HCT116 (cell line): Measurements from ENCODE around the gene KRT6C. TPM values are rescaled to one million over a fixed set of nuclear protein-coding genes. Genes with fewer than 3 reads are reported as not detected.

Experiments used
- ATAC-seq: fragments of 200-7000 bp; cut with Tn5 transposase; 2 replicates; pipeline ENCODE4 v1.9.1; 2020; ENCODE audit warnings: mild to moderate bottlenecking, moderate library complexity
- Bru-seq: library from RNA; stranded (reverse); fragments of 400-500 nt; gene quantifications from one replicate; lab custom pipeline; 2021; lab: Mats Ljungman, UMichigan
- BruChase-seq, 2 experiments: library from RNA; stranded (reverse); fragments of 400-500 nt; gene quantifications; one replicate each; lab custom pipeline; 2021; lab: Mats Ljungman, UMichigan
- BruUV-seq: library from RNA; stranded (reverse); fragments of 400-500 nt; replicated peaks from 2 replicates; lab custom pipeline; 2021; lab: Mats Ljungman, UMichigan
- CTCF ChIA-PET: fragments of 300-600 bp; sonication (Branson Sonifier 250); formaldehyde crosslinking; loops from one replicate; lab custom pipeline; 2021; ENCODE audit warnings: antibody characterized with exemption; lab: Charles Lee
- POLR2A ChIA-PET: fragments of 300-600, 350-600 bp; sonication (Branson Sonifier 250); formaldehyde crosslinking; loops from one replicate; lab custom pipeline; 2021; ENCODE audit warnings: antibody characterized with exemption; lab: Charles Lee
- RAD21 ChIA-PET, 2 experiments: fragments of 300-600 bp; sonication (Branson Sonifier 250); formaldehyde crosslinking; loops; one replicate each; lab custom pipeline; 2023; ENCODE audit warnings: low total read pairs in 2 of 2; ENCODE audit not compliant: uncharacterized antibody in 2 of 2, unreplicated experiment in 2 of 2, low non-redundant PET in 1 of 2; lab: Charles Lee
- DNase-seq: peaks from one replicate; pipeline ENCODE4 v3.0.0-alpha.2; 2010; ENCODE audit warnings: low read depth, low spot score
- H2AFZ ChIP-seq: fragments of 200-600 bp; shearing (Covaris generic), sonication (generic); 2 replicates; pipeline ENCODE4 v1.6.1; 2017; ENCODE audit warnings: low read depth, mixed run types, mixed read lengths, antibody characterized with exemption, low read length; ENCODE audit not compliant: poor library complexity, severe bottlenecking
- H3K27ac ChIP-seq: 2 replicates; pipeline ENCODE4 v1.5.1; 2012; ENCODE audit warnings: low read depth, low read length
- H3K27me3 ChIP-seq: fragments of 200-600 bp; sonication (generic); 2 replicates; pipeline ENCODE4 v1.6.1; 2016; ENCODE audit warnings: mixed run types, low read length, mixed read lengths; ENCODE audit not compliant: insufficient read depth
- H3K36me3 ChIP-seq, 2 experiments: fragments of 200-500 bp in 1 of 2; fragments of 200-600 bp in 1 of 2; sonication (Bioruptor generic) in 1 of 2; sonication (generic) in 1 of 2; 2 replicates each; pipeline versions ENCODE4 v1.5.1 to v1.6.1; 2014 to 2016; ENCODE audit warnings: low read length in 2 of 2, inconsistent platforms in 1 of 2, mixed read lengths in 1 of 2, mixed run types in 1 of 2; ENCODE audit not compliant: insufficient read depth in 2 of 2, control insufficient read depth in 1 of 2
- H3K4me1 ChIP-seq, 2 experiments: fragments of 200-600 bp in 1 of 2; sonication (generic) in 1 of 2; 2 replicates each; pipeline versions ENCODE4 v1.5.1 to v1.6.1; 2012 to 2017; ENCODE audit warnings: low read length in 2 of 2, inconsistent platforms in 1 of 2, mild to moderate bottlenecking in 1 of 2, mixed read lengths in 1 of 2, mixed run types in 1 of 2, moderate library complexity in 1 of 2; ENCODE audit not compliant: insufficient read depth in 2 of 2, control insufficient read depth in 1 of 2
- H3K4me2 ChIP-seq: fragments of 200-600 bp; sonication (generic); 2 replicates; pipeline ENCODE4 v1.6.1; 2017; ENCODE audit warnings: mixed run types, low read length, mixed read lengths
- H3K4me3 ChIP-seq, 2 experiments: fragments of 200-600 bp in 1 of 2; sonication (generic) in 1 of 2; replicated peaks in 1 of 2; 2 replicates each; pipeline ENCODE4 v1.5.1; 2011 to 2016; ENCODE audit warnings: low read length in 2 of 2, control low read depth in 1 of 2, low read depth in 1 of 2, mild to moderate bottlenecking in 1 of 2, mixed read lengths in 1 of 2, mixed run types in 1 of 2
- H3K79me2 ChIP-seq: fragments of 200-600 bp; sonication (generic); 2 replicates; pipeline ENCODE4 v1.6.1; 2017; ENCODE audit warnings: mild to moderate bottlenecking, mixed run types, low read length, moderate library complexity, mixed read lengths; ENCODE audit not compliant: insufficient read depth
- H3K9ac ChIP-seq: fragments of 200-600 bp; sonication (generic); 2 replicates; pipeline ENCODE4 v1.6.1; 2016; ENCODE audit warnings: low read length, mixed read lengths
- H3K9me2 ChIP-seq: fragments of 200-600 bp; sonication (generic), shearing (Covaris generic); 2 replicates; pipeline ENCODE4 v1.6.1; 2017; ENCODE audit warnings: mixed run types, mild to moderate bottlenecking, moderate library complexity; ENCODE audit not compliant: insufficient read depth
- H3K9me3 ChIP-seq, 2 experiments: fragments of 200-500 bp in 1 of 2; fragments of 200-600 bp in 1 of 2; sonication (Bioruptor generic) in 1 of 2; sonication (generic) in 1 of 2; 2 replicates each; pipeline ENCODE4 v1.6.1; 2014 to 2017; ENCODE audit warnings: low read length in 2 of 2, mixed read lengths in 2 of 2, inconsistent platforms in 1 of 2, low read depth in 1 of 2, mild to moderate bottlenecking in 1 of 2, mixed run types in 1 of 2, moderate library complexity in 1 of 2; ENCODE audit not compliant: control insufficient read depth in 1 of 2, insufficient read depth in 1 of 2
- H4K20me1 ChIP-seq: fragments of 200-600 bp; sonication (generic), shearing (Covaris generic); 2 replicates; pipeline ENCODE4 v1.6.1; 2017; ENCODE audit warnings: mixed run types, mild to moderate bottlenecking, moderate library complexity; ENCODE audit not compliant: insufficient read depth
- CBX3 ChIP-seq: IDR thresholded peaks from 2 replicates; pipeline ENCODE4 v1.6.1; 2012; ENCODE audit warnings: low read depth
- CEBPB ChIP-seq: IDR thresholded peaks from 2 replicates; pipeline ENCODE4 v1.6.1; 2012; ENCODE audit warnings: low read depth
- ELF1 ChIP-seq: IDR thresholded peaks from 2 replicates; pipeline ENCODE4 v1.6.1; 2012; ENCODE audit warnings: low read depth, borderline replicate concordance
- EZH2 ChIP-seq: fragments of 200-600 bp; sonication (generic); IDR thresholded peaks from 2 replicates; pipeline ENCODE4 v1.6.1; 2017; ENCODE audit warnings: antibody characterized with exemption, mixed run types
- EZH2phosphoT487 ChIP-seq: fragments of 200-600 bp; IDR thresholded peaks from 2 replicates; pipeline ENCODE4 v1.6.1; 2018; ENCODE audit warnings: antibody characterized with exemption, borderline replicate concordance
- JUND ChIP-seq: IDR thresholded peaks from 2 replicates; pipeline ENCODE4 v1.6.1; 2012
- POLR2A ChIP-seq: IDR thresholded peaks from 2 replicates; pipeline ENCODE4 v1.7.0; 2011; ENCODE audit warnings: borderline replicate concordance; ENCODE audit not compliant: insufficient read depth, insufficient read length; ENCODE audit errors: extremely low read depth
- POLR2AphosphoS5 ChIP-seq: IDR thresholded peaks from 2 replicates; pipeline ENCODE4 v1.6.1; 2011; ENCODE audit warnings: mild to moderate bottlenecking, low read depth, low read length, moderate library complexity
- SIN3A ChIP-seq: IDR thresholded peaks from 2 replicates; pipeline ENCODE4 v1.6.1; 2012; ENCODE audit warnings: low read depth
- SRF ChIP-seq: IDR thresholded peaks from 2 replicates; pipeline ENCODE4 v1.6.1; 2012; ENCODE audit warnings: low read depth
- TCF7L2 ChIP-seq: IDR thresholded peaks from 2 replicates; pipeline ENCODE4 v1.7.0; 2011; ENCODE audit warnings: borderline replicate concordance, inconsistent platforms; ENCODE audit not compliant: insufficient read depth, insufficient read length; ENCODE audit errors: extremely low read depth
- ZFX ChIP-seq: fragments of 450-650 bp; IDR thresholded peaks from 2 replicates; pipeline ENCODE4 v1.6.1; 2017
- ZNF274 ChIP-seq: fragments of 200-500 bp; sonication (Bioruptor generic); IDR thresholded peaks from 2 replicates; pipeline ENCODE4 v1.6.1; 2014; ENCODE audit warnings: mild to moderate bottlenecking, low read depth, low read length, inconsistent platforms
- intact Hi-C: fragments of 100-400 bp; cut with micrococcal nuclease; formaldehyde crosslinking; loops from 2 replicates; pipeline ENCODE4 v1.10.0; 2022
- long read RNA-seq: library from polyadenylated mRNA; unstranded; transcript quantifications from one replicate; pipeline ENCODE4 v2.0.0, GENCODE V29; 2021; ENCODE audit not compliant: unreplicated experiment
- polyA plus RNA-seq: library from polyadenylated mRNA; unstranded; fragments of >200 nt; gene quantifications from 2 replicates; pipeline ENCODE4 v1.2.1, GENCODE V29; 2012; ENCODE audit warnings: missing spikeins
- total RNA-seq: library from RNA; stranded (reverse); gene quantifications from one replicate; pipeline ENCODE4 v1.2.1, GENCODE V29; 2021; ENCODE audit not compliant: unreplicated experiment
- TF ChIP-seq, protein P1 (sequence below): IDR thresholded peaks from 2 replicates; pipeline ENCODE4 v1.6.1; 2012; ENCODE audit warnings: low read depth
- TF ChIP-seq, protein P2 (sequence below): IDR thresholded peaks from 2 replicates; pipeline ENCODE4 v1.6.1; 2012
- TF ChIP-seq, protein P3 (sequence below): IDR thresholded peaks from 2 replicates; pipeline ENCODE4 v1.6.1; 2011; ENCODE audit warnings: mild to moderate bottlenecking, low read length, moderate library complexity; ENCODE audit not compliant: insufficient replicate concordance; ENCODE audit errors: extremely low read depth
- TF ChIP-seq, protein P4 (sequence below): IDR thresholded peaks from 2 replicates; pipeline ENCODE4 v1.6.1; 2012
- TF ChIP-seq, protein P5 (sequence below), 3 experiments: fragments of 200-600 bp in 1 of 3; sonication (generic) in 1 of 3; IDR thresholded peaks in 2 of 3; conservative IDR thresholded peaks in 1 of 3; 2 replicates each; pipeline ENCODE4 v1.5.1; 2012 to 2017; ENCODE audit warnings: low read depth in 2 of 3, low read length in 2 of 3, antibody characterized with exemption in 1 of 3, borderline replicate concordance in 1 of 3, control low read depth in 1 of 3, mild to moderate bottlenecking in 1 of 3, mixed read lengths in 1 of 3, mixed run types in 1 of 3, moderate library complexity in 1 of 3; ENCODE audit not compliant: insufficient read depth in 1 of 3

Gene KRT6C
- total RNA-seq (not detected), Bru-seq, nascent RNA (not detected), BruChase-seq, experiment 1, labeled RNA remaining after a 6-hour chase (not detected), BruChase-seq, experiment 2, labeled RNA remaining after a 2-hour chase (not detected)
- 0.04 TPM in 1 of 2 replicates, not detected in the other for polyA plus RNA-seq
- long read RNA-seq = 0 reads

DNA sequence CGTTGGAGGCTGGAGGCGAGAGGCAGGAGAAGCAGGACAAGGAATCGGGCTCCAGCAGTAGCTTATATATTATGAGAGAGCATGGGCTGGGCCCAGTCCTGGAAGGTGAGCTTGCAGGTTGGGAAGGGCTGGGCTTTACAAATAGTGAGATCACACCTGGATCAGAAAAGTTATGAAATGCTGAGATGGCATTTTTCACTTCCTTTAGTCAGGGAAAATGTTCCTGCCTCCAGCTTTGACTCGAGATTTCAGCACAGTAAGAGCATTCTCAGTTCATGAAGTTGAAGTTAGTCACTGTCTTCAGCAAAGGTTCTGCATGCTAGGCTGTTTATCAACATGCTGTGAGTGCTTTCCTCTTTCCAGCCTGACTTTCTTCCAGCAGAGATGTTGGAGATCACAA is at the start of gene KRT6C:
Gene KRT6C (minus strand): TSS at position 38 of the 400 bp plus-strand sequence. CDS start 68 bp downstream, outside the sequence.
- Histone ChIP-seq H3K9ac (no peak within 1 kb of the TSS), H3K27ac (no peak within 1 kb of the TSS), H3K9me3 (no peaks in the 10 kb centered on the region), H3K4me1 (no peaks in the 10 kb centered on the region), H4K20me1 (no peaks in the 10 kb centered on the region), H3K4me2 (no peak within 1 kb of the TSS), H3K4me3 (no peak within 1 kb of the TSS), H2AFZ (no peak within 1 kb of the TSS), H3K79me2 (no peaks in the 10 kb centered on the region), H3K36me3 (no peaks in the 10 kb centered on the region), H3K9me2 (no peaks in the 10 kb centered on the region), H3K27me3 (no peaks in the 10 kb centered on the region)
- intact Hi-C loops = no loop called here
- BruUV-seq = no TSS peak
- ChIA-PET POLR2A (no interaction called here), CTCF (no interaction called here), RAD21 (no interaction called here)
- DNase-seq (no peak), ATAC-seq (no peak)
- TF ChIP-seq SIN3A = no peak
- TF ChIP-seq TCF7L2 = no peak
- TF ChIP-seq, protein P1, sequence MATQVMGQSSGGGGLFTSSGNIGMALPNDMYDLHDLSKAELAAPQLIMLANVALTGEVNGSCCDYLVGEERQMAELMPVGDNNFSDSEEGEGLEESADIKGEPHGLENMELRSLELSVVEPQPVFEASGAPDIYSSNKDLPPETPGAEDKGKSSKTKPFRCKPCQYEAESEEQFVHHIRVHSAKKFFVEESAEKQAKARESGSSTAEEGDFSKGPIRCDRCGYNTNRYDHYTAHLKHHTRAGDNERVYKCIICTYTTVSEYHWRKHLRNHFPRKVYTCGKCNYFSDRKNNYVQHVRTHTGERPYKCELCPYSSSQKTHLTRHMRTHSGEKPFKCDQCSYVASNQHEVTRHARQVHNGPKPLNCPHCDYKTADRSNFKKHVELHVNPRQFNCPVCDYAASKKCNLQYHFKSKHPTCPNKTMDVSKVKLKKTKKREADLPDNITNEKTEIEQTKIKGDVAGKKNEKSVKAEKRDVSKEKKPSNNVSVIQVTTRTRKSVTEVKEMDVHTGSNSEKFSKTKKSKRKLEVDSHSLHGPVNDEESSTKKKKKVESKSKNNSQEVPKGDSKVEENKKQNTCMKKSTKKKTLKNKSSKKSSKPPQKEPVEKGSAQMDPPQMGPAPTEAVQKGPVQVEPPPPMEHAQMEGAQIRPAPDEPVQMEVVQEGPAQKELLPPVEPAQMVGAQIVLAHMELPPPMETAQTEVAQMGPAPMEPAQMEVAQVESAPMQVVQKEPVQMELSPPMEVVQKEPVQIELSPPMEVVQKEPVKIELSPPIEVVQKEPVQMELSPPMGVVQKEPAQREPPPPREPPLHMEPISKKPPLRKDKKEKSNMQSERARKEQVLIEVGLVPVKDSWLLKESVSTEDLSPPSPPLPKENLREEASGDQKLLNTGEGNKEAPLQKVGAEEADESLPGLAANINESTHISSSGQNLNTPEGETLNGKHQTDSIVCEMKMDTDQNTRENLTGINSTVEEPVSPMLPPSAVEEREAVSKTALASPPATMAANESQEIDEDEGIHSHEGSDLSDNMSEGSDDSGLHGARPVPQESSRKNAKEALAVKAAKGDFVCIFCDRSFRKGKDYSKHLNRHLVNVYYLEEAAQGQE = no peak
- TF ChIP-seq EZH2 = no peak
- TF ChIP-seq EZH2phosphoT487 = no peak
- TF ChIP-seq, protein P2, sequence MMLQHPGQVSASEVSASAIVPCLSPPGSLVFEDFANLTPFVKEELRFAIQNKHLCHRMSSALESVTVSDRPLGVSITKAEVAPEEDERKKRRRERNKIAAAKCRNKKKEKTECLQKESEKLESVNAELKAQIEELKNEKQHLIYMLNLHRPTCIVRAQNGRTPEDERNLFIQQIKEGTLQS = no peak
- TF ChIP-seq CEBPB = no peak
- TF ChIP-seq, protein P3, sequence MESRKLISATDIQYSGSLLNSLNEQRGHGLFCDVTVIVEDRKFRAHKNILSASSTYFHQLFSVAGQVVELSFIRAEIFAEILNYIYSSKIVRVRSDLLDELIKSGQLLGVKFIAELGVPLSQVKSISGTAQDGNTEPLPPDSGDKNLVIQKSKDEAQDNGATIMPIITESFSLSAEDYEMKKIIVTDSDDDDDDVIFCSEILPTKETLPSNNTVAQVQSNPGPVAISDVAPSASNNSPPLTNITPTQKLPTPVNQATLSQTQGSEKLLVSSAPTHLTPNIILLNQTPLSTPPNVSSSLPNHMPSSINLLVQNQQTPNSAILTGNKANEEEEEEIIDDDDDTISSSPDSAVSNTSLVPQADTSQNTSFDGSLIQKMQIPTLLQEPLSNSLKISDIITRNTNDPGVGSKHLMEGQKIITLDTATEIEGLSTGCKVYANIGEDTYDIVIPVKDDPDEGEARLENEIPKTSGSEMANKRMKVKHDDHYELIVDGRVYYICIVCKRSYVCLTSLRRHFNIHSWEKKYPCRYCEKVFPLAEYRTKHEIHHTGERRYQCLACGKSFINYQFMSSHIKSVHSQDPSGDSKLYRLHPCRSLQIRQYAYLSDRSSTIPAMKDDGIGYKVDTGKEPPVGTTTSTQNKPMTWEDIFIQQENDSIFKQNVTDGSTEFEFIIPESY = no peak
- no peak for TF ChIP-seq ELF1
- TF ChIP-seq, protein P4, sequence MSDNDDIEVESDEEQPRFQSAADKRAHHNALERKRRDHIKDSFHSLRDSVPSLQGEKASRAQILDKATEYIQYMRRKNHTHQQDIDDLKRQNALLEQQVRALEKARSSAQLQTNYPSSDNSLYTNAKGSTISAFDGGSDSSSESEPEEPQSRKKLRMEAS = no peak
- TF ChIP-seq JUND = no peak
- no peak for TF ChIP-seq ZNF274
- no peak for TF ChIP-seq POLR2AphosphoS5
- TF ChIP-seq, protein P5, sequence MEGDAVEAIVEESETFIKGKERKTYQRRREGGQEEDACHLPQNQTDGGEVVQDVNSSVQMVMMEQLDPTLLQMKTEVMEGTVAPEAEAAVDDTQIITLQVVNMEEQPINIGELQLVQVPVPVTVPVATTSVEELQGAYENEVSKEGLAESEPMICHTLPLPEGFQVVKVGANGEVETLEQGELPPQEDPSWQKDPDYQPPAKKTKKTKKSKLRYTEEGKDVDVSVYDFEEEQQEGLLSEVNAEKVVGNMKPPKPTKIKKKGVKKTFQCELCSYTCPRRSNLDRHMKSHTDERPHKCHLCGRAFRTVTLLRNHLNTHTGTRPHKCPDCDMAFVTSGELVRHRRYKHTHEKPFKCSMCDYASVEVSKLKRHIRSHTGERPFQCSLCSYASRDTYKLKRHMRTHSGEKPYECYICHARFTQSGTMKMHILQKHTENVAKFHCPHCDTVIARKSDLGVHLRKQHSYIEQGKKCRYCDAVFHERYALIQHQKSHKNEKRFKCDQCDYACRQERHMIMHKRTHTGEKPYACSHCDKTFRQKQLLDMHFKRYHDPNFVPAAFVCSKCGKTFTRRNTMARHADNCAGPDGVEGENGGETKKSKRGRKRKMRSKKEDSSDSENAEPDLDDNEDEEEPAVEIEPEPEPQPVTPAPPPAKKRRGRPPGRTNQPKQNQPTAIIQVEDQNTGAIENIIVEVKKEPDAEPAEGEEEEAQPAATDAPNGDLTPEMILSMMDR (IDR thresholded peaks at IDR 0.05 in 2 of 3, conservative IDR thresholded peaks at IDR 0.05 in 1 of 3; ENCODE audit: borderline replicate concordance in 1 of 3, insufficient read depth in 1 of 3, low read depth in 2 of 3, low read length in 2 of 3) = no peak
- TF ChIP-seq POLR2A = no peak
- no peak for TF ChIP-seq SRF
- TF ChIP-seq ZFX = no peak
- no peak for TF ChIP-seq CBX3
